ENCODE measurements around the gene ZNF845. TPM values are rescaled to one million over a fixed set of nuclear protein-coding genes. Genes with fewer than 3 reads are reported as not detected.

Gene ZNF845
- total RNA-seq (2021): 7.7 and 8.6 TPM in 2 replicates
- percentile 65 among the genes with signal in this experiment for Bru-seq, nascent RNA
- percentile 69 among the genes with signal in this experiment for BruChase-seq, experiment 1, labeled RNA remaining after a 2-hour chase
- percentile 59 among the genes with signal in this experiment for BruChase-seq, experiment 2, labeled RNA remaining after a 6-hour chase
- long read RNA-seq, full-length matches to known transcripts: 15 of 19 reads
- long read RNA-seq, partial matches to known transcripts: 1 of 19 reads
- long read RNA-seq, other reads (novel, unspliced or antisense): 3 of 19 reads

- intact Hi-C loops (cut with micrococcal nuclease; ENCODE audit: unreplicated experiment): no loop called here
- TSS peak; percentile 79 for BruUV-seq (replicated peaks)
- H3K4me3 ChIP-seq (ENCODE audit: low read depth, low read length, poor library complexity, severe bottlenecking): peak within 1 kb of the TSS; percentile 95
- CTCF ChIA-PET: no interaction called here
- H3K9me3 ChIP-seq (ENCODE audit: low read depth, low read length, poor library complexity, severe bottlenecking): peaks cover 5% of the 10 kb centered on the region
- TF ChIP-seq EZH2 (IDR thresholded peaks at IDR 0.05; ENCODE audit: borderline replicate concordance, low read depth, low read length, poor library complexity, severe bottlenecking): no peak
- no peak for TF ChIP-seq CTCF (conservative IDR thresholded peaks at IDR 0.05; ENCODE audit: low read depth, low read length)
- peak; percentile 92 for DNase-seq (ENCODE audit: low spot score)
- H3K36me3 ChIP-seq (ENCODE audit: insufficient read depth, low read length, poor library complexity, severe bottlenecking): no peaks in the 10 kb centered on the region
- H3K27me3 ChIP-seq (replicated peaks; ENCODE audit: insufficient read depth, low read depth, low read length, poor library complexity): no peaks in the 10 kb centered on the region
- POLR2A ChIA-PET (ENCODE audit: low non-redundant PET): no interaction called here
- peak within 1 kb of the TSS; percentile 82 for H3K27ac ChIP-seq (ENCODE audit: low read depth, low read length, poor library complexity, severe bottlenecking)
- H3K4me1 ChIP-seq (ENCODE audit: insufficient read depth, low read length, poor library complexity, severe bottlenecking): no peaks in the 10 kb centered on the region
These were observed at the start of gene ZNF845 for GRCh38 chr19:53333463-53334449. TSS of gene ZNF845 (plus strand) at chr19:53333749. CDS start at chr19:53341308, 7,559 bp downstream.

GRCh38 chr19:53285087-53285486 is 48.5 kb upstream of the ZNF845 start:
- Histone ChIP-seq H3K36me3 (ENCODE audit: insufficient read depth, low read length, poor library complexity, severe bottlenecking) (no peaks in the 10 kb centered on the region), H3K9me3 (ENCODE audit: low read depth, low read length, poor library complexity, severe bottlenecking) (no peaks in the 10 kb centered on the region), H3K4me1 (ENCODE audit: insufficient read depth, low read length, poor library complexity, severe bottlenecking) (no peaks in the 10 kb centered on the region), H3K27me3 (replicated peaks; ENCODE audit: insufficient read depth, low read depth, low read length, poor library complexity) (no peaks in the 10 kb centered on the region), H3K27ac (ENCODE audit: low read depth, low read length, poor library complexity, severe bottlenecking) (no peak overlapping the region), H3K4me3 (ENCODE audit: low read depth, low read length, poor library complexity, severe bottlenecking) (no peak overlapping the region)
- BruUV-seq (replicated peaks): no TSS peak
- intact Hi-C loops (cut with micrococcal nuclease; ENCODE audit: unreplicated experiment): no loop called here
- POLR2A ChIA-PET (ENCODE audit: low non-redundant PET): no interaction called here
- no peak for DNase-seq (ENCODE audit: low spot score)
- TF ChIP-seq CTCF (conservative IDR thresholded peaks at IDR 0.05; ENCODE audit: low read depth, low read length): no peak
- no peak for TF ChIP-seq EZH2 (IDR thresholded peaks at IDR 0.05; ENCODE audit: borderline replicate concordance, low read depth, low read length, poor library complexity, severe bottlenecking)
- CTCF ChIA-PET: no interaction called here

GRCh38 chr19:53290758-53291549 is 42.6 kb upstream of the ZNF845 start:
- BruUV-seq (replicated peaks): no TSS peak
- POLR2A ChIA-PET (ENCODE audit: low non-redundant PET): no interaction called here
- no peaks in the 10 kb centered on the region for H3K27me3 ChIP-seq (replicated peaks; ENCODE audit: insufficient read depth, low read depth, low read length, poor library complexity)
- CTCF ChIA-PET: no interaction called here
- no peak for DNase-seq (ENCODE audit: low spot score)
- H3K4me3 ChIP-seq (ENCODE audit: low read depth, low read length, poor library complexity, severe bottlenecking): no peak overlapping the region
- H3K4me1 ChIP-seq (ENCODE audit: insufficient read depth, low read length, poor library complexity, severe bottlenecking): no peaks in the 10 kb centered on the region
- intact Hi-C loops (cut with micrococcal nuclease; ENCODE audit: unreplicated experiment): no loop called here
- no peak for TF ChIP-seq EZH2 (IDR thresholded peaks at IDR 0.05; ENCODE audit: borderline replicate concordance, low read depth, low read length, poor library complexity, severe bottlenecking)
- no peak for TF ChIP-seq CTCF (conservative IDR thresholded peaks at IDR 0.05; ENCODE audit: low read depth, low read length)
- no peak overlapping the region for H3K27ac ChIP-seq (ENCODE audit: low read depth, low read length, poor library complexity, severe bottlenecking)
- H3K9me3 ChIP-seq (ENCODE audit: low read depth, low read length, poor library complexity, severe bottlenecking): peaks cover 22% of the 10 kb centered on the region
- H3K36me3 ChIP-seq (ENCODE audit: insufficient read depth, low read length, poor library complexity, severe bottlenecking): no peaks in the 10 kb centered on the region

Data from A673 (cell line).